Trophoblast cell (in vitro differentiated cells and primary cell): ENCODE measurements around the gene ABL2.
"Not testable (repeated sequence)": the region's sequence is repeated elsewhere in the genome, so short reads cannot be mapped to it uniquely, and the experiment has no call there.

ENCODE experiments used
- DNase-seq, 2 donors: peaks; one replicate each; pipeline ENCODE4 v3.0.0-alpha.2; 2016
- H2AFZ ChIP-seq: 2 replicates; pipeline ENCODE4 v1.6.1; 2013; ENCODE audit warnings: low read length, moderate library complexity, mild to moderate bottlenecking; ENCODE audit not compliant: insufficient read depth, poor library complexity
- H2AK5ac ChIP-seq: 2 replicates; pipeline ENCODE4 v1.6.1; 2013; ENCODE audit warnings: mild to moderate bottlenecking, low read length
- H2BK120ac ChIP-seq: 2 replicates; pipeline ENCODE4 v1.6.1; 2013; ENCODE audit warnings: low read length, mild to moderate bottlenecking, moderate library complexity; ENCODE audit not compliant: insufficient read depth, poor library complexity
- H2BK12ac ChIP-seq: 2 replicates; pipeline ENCODE4 v1.6.1; 2013; ENCODE audit warnings: mild to moderate bottlenecking, low read length, moderate library complexity
- H2BK5ac ChIP-seq: 2 replicates; pipeline ENCODE4 v1.6.1; 2013; ENCODE audit warnings: low read length, low read depth, moderate library complexity, mild to moderate bottlenecking; ENCODE audit not compliant: poor library complexity
- H3K14ac ChIP-seq: 2 replicates; pipeline ENCODE4 v1.6.1; 2013; ENCODE audit warnings: mild to moderate bottlenecking, low read length
- H3K18ac ChIP-seq: 2 replicates; pipeline ENCODE4 v1.6.1; 2013; ENCODE audit warnings: mild to moderate bottlenecking, low read length
- H3K23ac ChIP-seq: 2 replicates; pipeline ENCODE4 v1.6.1; 2013; ENCODE audit warnings: low read length
- H3K27ac ChIP-seq: 2 replicates; pipeline ENCODE4 v1.5.1; 2013; ENCODE audit warnings: low read depth, mild to moderate bottlenecking, inconsistent platforms, low read length, moderate library complexity
- H3K27me3 ChIP-seq: 2 replicates; pipeline ENCODE4 v1.6.1; 2013; ENCODE audit warnings: inconsistent platforms, mild to moderate bottlenecking, low read length, moderate library complexity; ENCODE audit not compliant: insufficient read depth
- H3K36me3 ChIP-seq, 2 experiments: 1 replicate in 1 of 2; 2 replicates in 1 of 2; pipeline ENCODE4 v1.6.1; 2013; ENCODE audit warnings: low read length in 2 of 2, mild to moderate bottlenecking in 2 of 2, moderate library complexity in 1 of 2; ENCODE audit not compliant: insufficient read depth in 2 of 2, control insufficient read depth in 1 of 2
- H3K4ac ChIP-seq: 2 replicates; pipeline ENCODE4 v1.6.1; 2013; ENCODE audit warnings: low read depth, mild to moderate bottlenecking, low read length, moderate library complexity
- H3K4me1 ChIP-seq, 2 experiments: 1 replicate in 1 of 2; 2 replicates in 1 of 2; pipeline ENCODE4 v1.6.1; 2013; ENCODE audit warnings: low read length in 2 of 2, mild to moderate bottlenecking in 2 of 2, moderate library complexity in 1 of 2; ENCODE audit not compliant: insufficient read depth in 2 of 2, control insufficient read depth in 1 of 2
- H3K4me2 ChIP-seq: 2 replicates; pipeline ENCODE4 v1.6.1; 2013; ENCODE audit warnings: inconsistent platforms, mild to moderate bottlenecking, low read length, moderate library complexity
- H3K4me3 ChIP-seq: 2 replicates; pipeline ENCODE4 v1.5.1; 2013; ENCODE audit warnings: mild to moderate bottlenecking, low read depth, low read length, inconsistent platforms
- H3K79me1 ChIP-seq: one replicate; pipeline ENCODE4 v1.6.1; 2013; ENCODE audit warnings: low read length
- H3K79me2 ChIP-seq: 2 replicates; pipeline ENCODE4 v1.6.1; 2013; ENCODE audit warnings: low read length, mild to moderate bottlenecking; ENCODE audit not compliant: control insufficient read depth, insufficient read depth, poor library complexity
- H3K9ac ChIP-seq: 2 replicates; pipeline ENCODE4 v1.6.1; 2013; ENCODE audit warnings: mild to moderate bottlenecking, low read length
- H3K9me3 ChIP-seq: 2 replicates; pipeline ENCODE4 v1.6.1; 2013; ENCODE audit warnings: low read depth, mild to moderate bottlenecking, control low read depth, inconsistent platforms, low read length; ENCODE audit not compliant: insufficient read depth
- H4K12ac ChIP-seq: 2 replicates; pipeline ENCODE4 v1.6.1; 2013; ENCODE audit warnings: low read depth, mild to moderate bottlenecking, low read length, moderate library complexity
- H4K8ac ChIP-seq: 2 replicates; pipeline ENCODE4 v1.6.1; 2013; ENCODE audit warnings: low read depth, mild to moderate bottlenecking, low read length, moderate library complexity
- H4K91ac ChIP-seq: one replicate; pipeline ENCODE4 v1.6.1; 2013; ENCODE audit warnings: low read depth, mild to moderate bottlenecking, low read length, moderate library complexity
- WGBS: extraction: QIAGEN DNeasy Blood & Tissue Kit; methylation state at CpG from one replicate; pipeline ENCODE4 v1.1.7; 2013; ENCODE audit warnings: missing lambda C conversion rate; ENCODE audit not compliant: insufficient read length, insufficient coverage; ENCODE audit errors: extremely low coverage; 5-methylcytosine and 5-hydroxymethylcytosine counted together

The ABL2 gene

DNA sequence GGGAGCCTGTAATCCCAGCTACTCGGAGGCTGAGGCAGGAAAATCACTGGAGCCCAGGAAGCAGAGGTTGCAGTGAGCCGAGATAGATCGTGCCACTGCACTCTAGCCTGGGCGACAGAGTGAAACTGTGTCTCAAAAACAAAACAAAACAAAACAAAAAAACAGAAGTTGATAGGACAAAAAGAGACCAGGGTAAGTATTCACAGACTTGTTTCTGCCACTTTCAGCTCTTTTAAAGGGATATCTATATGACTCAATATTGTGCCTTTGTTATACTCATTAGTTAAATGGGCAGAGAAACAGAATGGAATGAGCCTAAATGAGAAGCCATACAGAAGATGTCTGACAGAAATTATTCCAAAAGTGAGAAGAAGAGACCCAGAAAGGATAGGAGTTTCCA lies 23.1 kb upstream of the ABL2 start:
- H3K4me3 ChIP-seq: no peak overlapping the region
- H3K9me3 ChIP-seq: no peaks in the 10 kb centered on the region
- H3K18ac ChIP-seq: no peak overlapping the region
- H2AK5ac ChIP-seq: no peak overlapping the region
- H3K9ac ChIP-seq: no peak overlapping the region
- H2BK12ac ChIP-seq: no peak overlapping the region
- H3K4me2 ChIP-seq: no peak overlapping the region
- H3K36me3 ChIP-seq: no peaks in the 10 kb centered on the region
- H3K27ac ChIP-seq: no peak overlapping the region
- H3K23ac ChIP-seq: no peak overlapping the region
- DNase-seq: no peak
- no peak overlapping the region for H2AFZ ChIP-seq
- no peak overlapping the region for H2BK5ac ChIP-seq
- no peak overlapping the region for H4K12ac ChIP-seq
- H3K79me1 ChIP-seq: no peaks in the 10 kb centered on the region
- H2BK120ac ChIP-seq: no peak overlapping the region
- no peak overlapping the region for H4K8ac ChIP-seq
- no peaks in the 10 kb centered on the region for H3K79me2 ChIP-seq
- WGBS: no CpG with 5 or more reads among the region's 4 CpGs
- no peaks in the 10 kb centered on the region for H3K4me1 ChIP-seq
- no peak overlapping the region for H4K91ac ChIP-seq
- H3K14ac ChIP-seq: no peak overlapping the region
- H3K27me3 ChIP-seq: no peaks in the 10 kb centered on the region
- H3K4ac ChIP-seq: no peak overlapping the region

DNA sequence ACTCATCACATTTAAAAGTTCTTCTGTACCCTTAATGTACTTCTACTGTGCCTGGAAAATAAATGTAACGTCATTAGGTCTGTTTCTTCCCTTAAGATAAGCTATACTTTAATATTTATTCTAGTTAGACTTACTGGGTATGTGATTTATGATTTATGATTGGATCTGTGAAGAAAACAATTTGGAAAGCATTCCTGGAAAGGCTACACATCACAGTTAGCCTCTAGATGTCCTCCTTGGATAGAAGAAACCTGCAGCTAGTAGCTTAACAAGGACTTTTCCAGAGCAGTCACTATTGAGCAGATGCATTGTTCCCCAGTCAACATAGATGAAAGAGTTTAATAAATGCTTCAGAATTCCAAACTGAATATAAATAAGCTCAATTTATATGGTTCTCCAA lies 22.2 kb upstream of the ABL2 start:
- WGBS: no CpG with 5 or more reads among the region's 1 CpG
- Histone ChIP-seq H2AK5ac (no peak overlapping the region), H3K9ac (no peak overlapping the region), H3K4me3 (no peak overlapping the region), H4K91ac (no peak overlapping the region), H2BK12ac (no peak overlapping the region), H3K27ac (no peak overlapping the region), H3K4me2 (no peak overlapping the region), H3K23ac (no peak overlapping the region), H3K4ac (no peak overlapping the region), H2BK120ac (no peak overlapping the region), H4K12ac (no peak overlapping the region), H3K9me3 (no peaks in the 10 kb centered on the region), H4K8ac (no peak overlapping the region), H3K14ac (no peak overlapping the region), H2BK5ac (no peak overlapping the region), H3K36me3 (no peaks in the 10 kb centered on the region), H3K4me1 (no peaks in the 10 kb centered on the region), H3K27me3 (no peaks in the 10 kb centered on the region), H3K79me2 (no peaks in the 10 kb centered on the region), H3K18ac (no peak overlapping the region), H2AFZ (no peak overlapping the region), H3K79me1 (no peaks in the 10 kb centered on the region)
- peak in 1 of 2 donors; percentile 50 for DNase-seq

DNA sequence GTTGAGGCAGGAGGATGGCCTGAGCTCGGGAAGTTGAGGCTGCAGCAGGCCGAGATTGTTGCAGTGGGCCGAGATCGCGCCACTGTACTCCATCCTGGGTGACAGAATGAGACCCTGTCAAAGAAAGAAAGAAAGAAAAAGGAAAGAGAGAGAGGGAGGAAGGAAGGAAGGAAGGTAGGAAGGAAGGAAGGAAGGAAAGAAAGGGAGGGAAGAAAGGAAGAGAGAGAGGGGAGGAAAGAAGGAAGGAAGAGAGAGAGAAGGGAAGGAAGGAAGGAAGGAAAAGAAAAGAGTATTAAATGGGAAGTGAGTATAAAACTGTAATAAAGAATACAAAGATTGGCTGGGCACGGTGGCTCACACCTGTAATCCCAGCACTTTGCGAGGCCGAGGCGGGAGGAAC lies 18.4 kb upstream of the ABL2 start:
- H2BK5ac ChIP-seq: no peak overlapping the region
- no peaks in the 10 kb centered on the region for H3K79me1 ChIP-seq
- no CpG with 5 or more reads among the region's 9 CpGs for WGBS
- H4K8ac ChIP-seq: no peak overlapping the region
- H3K9me3 ChIP-seq: no peaks in the 10 kb centered on the region
- H3K14ac ChIP-seq: no peak overlapping the region
- no peak overlapping the region for H3K27ac ChIP-seq
- no peak overlapping the region for H2BK120ac ChIP-seq
- H2BK12ac ChIP-seq: no peak overlapping the region
- H3K9ac ChIP-seq: no peak overlapping the region
- H3K18ac ChIP-seq: no peak overlapping the region
- H3K4me3 ChIP-seq: no peak overlapping the region
- no peak overlapping the region for H2AFZ ChIP-seq
- DNase-seq: no peak
- no peaks in the 10 kb centered on the region for H3K27me3 ChIP-seq
- H3K4me1 ChIP-seq: no peaks in the 10 kb centered on the region
- no peaks in the 10 kb centered on the region for H3K36me3 ChIP-seq
- no peak overlapping the region for H3K4ac ChIP-seq
- H3K4me2 ChIP-seq: no peak overlapping the region
- H3K79me2 ChIP-seq: no peaks in the 10 kb centered on the region
- H4K91ac ChIP-seq: no peak overlapping the region
- no peak overlapping the region for H3K23ac ChIP-seq
- H2AK5ac ChIP-seq: no peak overlapping the region
- no peak overlapping the region for H4K12ac ChIP-seq

DNA sequence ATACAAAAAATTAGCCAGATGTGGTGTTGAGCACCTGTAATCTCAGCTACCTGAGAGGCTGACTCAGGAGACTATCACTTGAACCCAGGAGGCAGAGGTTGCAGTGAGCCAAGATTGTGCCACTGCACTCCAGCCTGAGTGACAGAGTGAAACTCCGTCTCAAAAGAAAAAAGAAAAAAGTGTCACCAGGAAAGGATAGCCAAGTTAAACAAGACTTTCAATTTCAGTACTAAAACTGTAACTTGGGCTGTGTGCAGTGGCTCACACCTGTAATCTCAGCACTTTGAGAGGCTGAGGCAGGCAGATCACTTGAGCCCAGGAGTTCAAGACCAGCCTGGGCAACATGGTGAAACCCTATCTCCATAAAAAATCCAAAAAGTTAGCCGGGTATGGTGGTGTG lies 15.9 kb upstream of the ABL2 start:
- H3K4me2 ChIP-seq, H2AK5ac ChIP-seq, H3K4me1 ChIP-seq, H3K79me1 ChIP-seq, H3K4ac ChIP-seq, H3K4me3 ChIP-seq, H3K23ac ChIP-seq, H4K8ac ChIP-seq, H3K36me3 ChIP-seq, H3K9me3 ChIP-seq, H2BK12ac ChIP-seq, H2AFZ ChIP-seq, H3K18ac ChIP-seq, H4K91ac ChIP-seq, H4K12ac ChIP-seq, DNase-seq, H3K27ac ChIP-seq, H2BK5ac ChIP-seq, H3K79me2 ChIP-seq, H3K14ac ChIP-seq, H3K9ac ChIP-seq, H2BK120ac ChIP-seq, H3K27me3 ChIP-seq: not testable (repeated sequence)
- no CpG with 5 or more reads among the region's 2 CpGs for WGBS
